ENCODE measurements around the gene SDCCAG8. TPM values are rescaled to one million over a fixed set of nuclear protein-coding genes. Genes with fewer than 3 reads are reported as not detected.

The SDCCAG8 gene
- total RNA-seq, 1 donor from 2014 or later: 21.1 TPM

GRCh38 chr1:243273506-243273905 is 17.7 kb downstream of the SDCCAG8 start:
- DNase-seq: no peak
- intact Hi-C loops (cut with micrococcal nuclease): no loop called here
- ATAC-seq: no peak

DNA sequence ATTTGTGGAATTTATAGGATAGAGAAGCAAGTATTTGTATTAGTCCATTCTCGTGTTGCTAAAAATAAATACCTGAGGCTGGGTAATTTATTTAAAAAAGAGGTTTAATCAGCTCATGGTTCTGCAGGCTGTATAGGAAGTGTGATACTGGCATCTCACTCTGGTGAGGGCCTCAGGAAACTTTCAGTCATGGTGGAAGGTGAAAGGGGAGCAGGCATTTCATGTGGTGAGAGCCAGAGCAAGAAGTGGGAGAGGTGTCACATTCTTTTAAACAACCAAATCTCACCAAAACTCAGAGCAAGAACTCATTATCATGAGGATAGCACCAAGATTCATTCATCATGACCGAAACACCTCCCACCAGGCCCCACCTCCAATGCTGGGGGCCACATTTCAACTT is 18.1 kb downstream of the SDCCAG8 start:
- intact Hi-C loops (cut with micrococcal nuclease): no loop called here
- DNase-seq (no peak), ATAC-seq (no peak)

GRCh38 chr1:243275316-243275715 is 19.5 kb downstream of the SDCCAG8 start:
- no peak for ATAC-seq
- no peak for DNase-seq

GRCh38 chr1:243280571-243281129 is 24.8 kb downstream of the SDCCAG8 start:
- intact Hi-C loops (cut with micrococcal nuclease): no loop called here
- ATAC-seq (no peak), DNase-seq (no peak)

More at GRCh38 chr1:243275316-243275715, 19.5 kb downstream of the SDCCAG8 start:
- intact Hi-C loops (cut with micrococcal nuclease): no loop called here

- no peak for DNase-seq
- no peak for ATAC-seq
- intact Hi-C loops (cut with micrococcal nuclease): no loop called here
Observed at GRCh38 chr1:243281672-243282071, 25.8 kb downstream of the SDCCAG8 start.

DNA sequence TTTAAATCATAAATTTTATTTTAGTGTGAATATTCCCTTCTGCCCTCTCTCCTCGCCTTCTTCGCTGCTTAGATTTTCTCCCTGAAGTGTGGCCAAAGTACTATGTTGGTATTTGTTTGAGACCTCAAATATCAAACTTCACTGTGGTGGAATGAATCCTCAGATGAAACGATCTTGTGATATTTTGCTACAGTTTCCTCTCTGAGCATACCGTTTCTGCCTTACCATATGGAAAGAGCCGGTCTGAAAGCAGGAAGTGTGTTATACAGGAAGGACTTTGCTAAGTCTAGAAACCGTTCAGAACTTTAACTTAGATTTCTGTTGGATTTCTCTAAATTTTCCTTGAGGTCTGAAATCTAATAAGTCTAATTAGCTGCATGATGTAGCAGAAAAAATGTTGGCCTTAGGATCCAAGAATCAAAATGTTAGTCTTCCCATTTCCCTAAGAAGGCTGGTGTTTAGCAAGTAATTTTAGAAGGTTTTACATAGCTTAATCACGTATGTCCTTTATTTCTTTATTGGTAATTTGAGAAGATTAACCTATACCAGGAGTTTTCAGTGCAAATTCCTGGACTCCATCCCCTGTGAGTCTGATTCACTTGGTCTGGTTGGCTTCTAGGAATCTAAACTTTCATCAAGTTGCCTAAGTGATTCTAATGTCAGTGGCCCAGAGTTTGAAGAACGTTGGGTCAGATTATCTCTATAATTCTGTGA is 30.7 kb downstream of the SDCCAG8 start:
- DNase-seq (no peak), ATAC-seq (no peak)
- intact Hi-C loops (cut with micrococcal nuclease): no loop called here

GRCh38 chr1:243287123-243287460 is 31.3 kb downstream of the SDCCAG8 start:
- intact Hi-C loops (cut with micrococcal nuclease): no loop called here
- no peak for ATAC-seq
- no peak for DNase-seq

DNA sequence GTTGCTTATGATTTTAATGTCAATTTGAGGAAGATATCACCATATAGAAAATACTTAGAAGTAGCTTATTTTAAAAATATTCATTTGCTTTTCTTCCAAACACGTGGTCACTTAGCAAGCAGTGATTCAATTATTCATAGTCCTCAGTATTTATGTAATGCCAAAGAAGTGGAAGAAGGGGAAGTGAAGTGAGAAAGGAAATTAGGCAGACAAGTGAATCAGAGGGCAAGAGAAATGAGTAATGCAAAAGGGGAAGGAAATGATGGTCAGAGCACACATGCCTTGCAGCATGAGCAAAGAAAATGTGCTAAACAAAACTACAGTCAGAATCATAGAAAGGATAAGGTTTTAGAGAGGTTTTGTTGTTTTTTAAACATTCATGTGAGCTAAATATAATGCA is 31.8 kb downstream of the SDCCAG8 start:
- DNase-seq: no peak
- ATAC-seq: peak; percentile 67
- intact Hi-C loops (cut with micrococcal nuclease): no loop called here

- ATAC-seq: no peak
- intact Hi-C loops (cut with micrococcal nuclease): no loop called here
- no peak for DNase-seq
Observed at GRCh38 chr1:243288062-243288461, 32.2 kb downstream of the SDCCAG8 start.

- intact Hi-C loops (cut with micrococcal nuclease): no loop called here
- no peak for ATAC-seq
Observed at GRCh38 chr1:243291292-243291691, 35.5 kb downstream of the SDCCAG8 start.

GRCh38 chr1:243292117-243292516 is 36.3 kb downstream of the SDCCAG8 start:
- DNase-seq (no peak), ATAC-seq (no peak)
- intact Hi-C loops (cut with micrococcal nuclease): no loop called here

More at GRCh38 chr1:243291292-243291691, 35.5 kb downstream of the SDCCAG8 start:
- no peak for DNase-seq

GRCh38 chr1:243293941-243294722 is 38.3 kb downstream of the SDCCAG8 start:
- DNase-seq: no peak
- intact Hi-C loops (cut with micrococcal nuclease): no loop called here
- no peak for ATAC-seq

DNA sequence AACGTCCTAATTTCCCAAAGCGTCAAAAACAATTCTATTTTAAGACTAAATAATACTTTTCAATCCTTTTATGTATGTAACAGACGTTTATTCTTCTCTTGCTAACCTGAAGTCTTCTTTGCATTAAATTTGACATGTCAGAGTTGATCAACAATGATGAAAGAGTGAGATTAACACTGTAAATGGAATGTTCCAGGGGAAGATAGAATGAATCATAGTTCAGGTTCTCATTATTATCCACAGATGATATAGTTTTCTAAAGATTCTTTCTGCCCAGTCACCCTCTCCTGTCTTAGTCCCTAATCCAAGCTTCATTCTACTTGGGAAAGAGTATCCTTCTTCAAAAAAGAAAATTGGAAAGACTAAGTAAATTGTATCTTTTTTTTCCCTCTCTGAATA is 38.9 kb downstream of the SDCCAG8 start:
- DNase-seq: no peak
- intact Hi-C loops (cut with micrococcal nuclease): no loop called here
- ATAC-seq: no peak

DNA sequence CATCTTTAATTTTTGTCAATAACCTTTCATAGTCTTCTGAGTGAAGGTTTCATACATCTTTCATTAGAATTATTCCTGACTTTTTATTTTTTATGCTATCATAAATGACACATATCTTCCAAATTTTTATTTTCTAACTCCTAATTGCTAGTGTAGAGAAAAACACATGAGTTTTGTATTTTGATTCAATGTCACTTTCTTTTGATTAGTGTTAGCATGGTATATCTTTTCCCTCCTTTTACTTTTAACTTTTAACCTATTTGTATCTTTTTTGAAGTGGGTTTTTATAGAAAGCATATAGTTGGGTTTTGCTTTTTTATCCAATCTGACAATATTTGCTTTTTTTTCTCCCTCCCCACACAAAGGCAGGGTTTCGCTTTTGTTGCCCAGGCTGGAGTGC is 43.2 kb downstream of the SDCCAG8 start:
- DNase-seq (no peak), ATAC-seq (no peak)
- intact Hi-C loops (cut with micrococcal nuclease): no loop called here

DNA sequence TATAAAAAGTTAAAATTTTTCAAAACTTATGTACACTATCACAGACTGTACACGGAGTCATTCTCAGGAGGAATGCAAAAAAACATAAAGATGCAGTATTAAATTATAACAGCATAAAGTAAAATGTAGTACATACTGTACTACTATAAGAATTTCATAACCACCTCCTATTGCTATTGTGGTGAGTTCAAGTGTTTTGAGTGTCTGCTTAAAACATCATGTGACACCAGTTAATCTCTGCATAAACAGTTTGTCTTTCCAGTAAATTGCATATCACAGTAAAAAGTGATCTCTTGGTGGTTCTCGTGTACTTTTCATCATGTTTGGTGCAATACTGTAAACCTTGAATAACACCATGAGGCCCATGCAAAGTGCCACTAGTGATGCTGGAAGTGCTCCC is 45.2 kb downstream of the SDCCAG8 start:
- ATAC-seq: no peak
- intact Hi-C loops (cut with micrococcal nuclease): no loop called here
- DNase-seq: no peak

DNA sequence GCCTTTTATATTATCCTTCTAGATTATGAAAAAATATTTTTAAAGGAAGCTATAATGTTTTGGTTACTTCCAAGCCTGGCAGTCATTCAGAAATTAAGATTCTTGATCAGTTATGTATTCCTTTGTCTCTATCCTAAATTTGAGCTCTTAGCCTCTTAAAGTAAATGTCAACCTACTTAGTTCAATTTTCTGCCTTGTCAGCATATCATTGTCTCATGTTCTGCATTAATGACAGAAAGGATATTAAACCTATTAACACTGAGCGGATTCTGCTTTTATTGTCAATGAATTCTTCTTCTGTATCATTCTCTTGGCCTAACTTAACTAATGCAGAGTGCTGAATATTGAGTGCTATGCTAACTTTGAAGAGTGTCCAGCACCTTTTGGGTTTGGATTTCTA is 56.0 kb downstream of the SDCCAG8 start:
- DNase-seq (no peak), ATAC-seq (no peak)
- intact Hi-C loops (cut with micrococcal nuclease): no loop called here

DNA sequence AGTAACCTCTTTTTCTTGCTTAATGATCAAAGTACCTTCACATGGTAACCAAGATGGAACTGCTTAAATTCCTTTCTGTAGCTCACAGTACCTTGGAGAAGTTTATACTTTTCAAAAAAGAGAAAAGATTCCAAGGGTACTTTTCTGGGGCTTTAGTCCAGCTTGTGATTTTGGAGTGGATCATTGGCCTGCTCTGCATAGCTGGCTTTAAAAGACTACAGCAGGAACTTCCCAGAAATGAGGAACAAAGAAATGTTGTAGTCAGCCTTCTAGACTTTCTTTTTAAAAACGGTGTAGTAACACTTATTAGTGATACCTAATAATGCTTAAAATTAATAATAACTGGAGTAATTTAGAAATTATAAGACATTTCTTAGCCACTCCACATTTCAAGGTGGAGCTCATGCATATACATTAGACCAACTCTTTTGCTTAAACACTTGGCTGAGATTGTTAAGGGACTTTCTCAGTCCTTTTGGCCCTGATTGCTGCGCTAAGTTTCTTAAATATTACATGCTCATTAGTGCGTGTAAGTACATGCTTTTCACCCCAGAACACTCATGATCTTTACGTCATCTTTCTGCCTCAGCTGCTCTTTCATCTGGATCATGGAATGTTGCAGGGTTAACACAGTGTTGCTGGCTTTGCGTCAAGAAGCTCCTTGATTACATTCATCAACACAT is 57.3 kb downstream of the SDCCAG8 start:
- DNase-seq: no peak
- intact Hi-C loops (cut with micrococcal nuclease): no loop called here

DNA sequence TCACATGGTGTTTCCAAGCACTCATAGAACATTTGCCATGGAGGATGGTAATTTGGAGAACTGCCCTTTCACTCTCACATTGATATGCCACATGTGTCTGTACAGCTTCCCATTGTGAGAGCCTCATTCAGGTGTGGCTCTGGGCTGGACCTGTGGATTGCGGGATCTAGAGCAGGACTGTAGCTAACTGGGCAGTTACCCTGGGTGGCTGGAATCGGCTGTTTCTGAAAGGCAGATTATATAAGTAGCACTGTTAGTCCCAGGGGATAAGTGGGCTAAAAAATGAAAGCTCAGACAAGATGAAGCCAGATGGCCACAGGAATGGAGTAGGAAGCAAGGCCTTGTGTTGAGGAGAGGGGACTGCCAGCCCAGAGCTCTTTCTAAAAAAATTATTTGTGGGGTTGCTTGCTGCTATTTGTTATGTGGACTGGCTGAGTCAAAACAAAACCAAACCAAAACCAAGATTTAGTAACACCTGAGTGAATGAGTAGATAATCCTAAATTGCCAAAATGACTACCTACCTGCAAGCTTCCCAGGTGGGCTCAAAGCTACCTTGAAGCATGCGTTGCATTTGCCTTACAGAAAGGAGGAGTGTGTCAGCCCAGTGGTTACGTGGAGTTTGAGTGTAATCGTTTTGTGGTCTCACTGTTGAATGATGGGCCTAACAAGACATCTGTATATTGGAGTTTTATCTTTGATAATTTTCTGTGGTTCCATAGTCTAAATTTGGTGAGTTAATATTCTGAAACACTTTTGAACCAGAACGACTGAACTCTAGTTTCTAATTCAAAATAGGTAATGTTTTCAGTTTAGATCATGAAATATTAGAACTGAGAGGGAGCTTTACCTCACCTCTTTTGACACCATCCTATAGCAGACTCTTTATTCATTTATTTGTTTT is 58.0 kb downstream of the SDCCAG8 start:
- intact Hi-C loops (cut with micrococcal nuclease): no loop called here
- DNase-seq (no peak), ATAC-seq (peak; percentile 31)

More for the DNA sequence above, 57.3 kb downstream of the SDCCAG8 start:
- ATAC-seq: peak; percentile 57

GRCh38 chr1:243315455-243315854 is 59.6 kb downstream of the SDCCAG8 start:
- DNase-seq (no peak), ATAC-seq (no peak)
- intact Hi-C loops (cut with micrococcal nuclease): no loop called here
